ENCODE results near the gene REM2.

DNA sequence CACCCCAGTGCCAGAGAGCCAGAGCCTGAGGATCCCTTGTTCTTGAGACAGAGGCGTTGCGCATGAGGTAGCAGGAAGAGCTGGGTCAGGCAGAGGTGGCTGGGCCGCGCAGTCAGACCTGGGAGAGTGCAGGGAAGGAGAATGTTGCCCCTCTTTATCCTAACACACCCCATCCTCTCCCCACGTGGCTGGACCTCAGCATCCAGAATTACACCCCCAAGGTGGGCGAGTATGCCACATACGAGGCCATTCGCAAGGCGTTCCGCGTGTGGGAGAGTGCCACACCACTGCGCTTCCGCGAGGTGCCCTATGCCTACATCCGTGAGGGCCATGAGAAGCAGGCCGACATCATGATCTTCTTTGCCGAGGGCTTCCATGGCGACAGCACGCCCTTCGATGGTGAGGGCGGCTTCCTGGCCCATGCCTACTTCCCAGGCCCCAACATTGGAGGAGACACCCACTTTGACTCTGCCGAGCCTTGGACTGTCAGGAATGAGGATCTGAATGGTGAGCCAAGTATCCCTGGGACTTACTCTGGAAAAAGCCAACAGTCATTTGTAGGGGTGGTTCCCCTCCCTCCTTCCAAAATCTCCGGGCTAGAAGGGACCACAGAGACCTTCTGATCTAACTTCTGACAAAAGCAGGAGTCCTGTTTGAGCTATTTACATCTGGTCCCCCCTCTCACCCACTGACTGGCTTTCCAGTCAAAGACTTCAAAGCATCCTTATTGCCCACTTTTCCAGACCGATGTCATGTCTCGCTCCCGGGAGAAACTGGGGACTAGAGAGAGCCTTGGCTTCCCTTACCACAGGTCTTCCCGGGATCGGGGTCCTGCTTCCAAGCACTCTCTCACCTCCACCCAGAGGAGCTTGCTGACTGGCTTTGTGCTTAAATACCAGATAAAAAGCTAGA, 40.6 kb upstream of the REM2 start:
- TF ChIP-seq, protein P1, sequence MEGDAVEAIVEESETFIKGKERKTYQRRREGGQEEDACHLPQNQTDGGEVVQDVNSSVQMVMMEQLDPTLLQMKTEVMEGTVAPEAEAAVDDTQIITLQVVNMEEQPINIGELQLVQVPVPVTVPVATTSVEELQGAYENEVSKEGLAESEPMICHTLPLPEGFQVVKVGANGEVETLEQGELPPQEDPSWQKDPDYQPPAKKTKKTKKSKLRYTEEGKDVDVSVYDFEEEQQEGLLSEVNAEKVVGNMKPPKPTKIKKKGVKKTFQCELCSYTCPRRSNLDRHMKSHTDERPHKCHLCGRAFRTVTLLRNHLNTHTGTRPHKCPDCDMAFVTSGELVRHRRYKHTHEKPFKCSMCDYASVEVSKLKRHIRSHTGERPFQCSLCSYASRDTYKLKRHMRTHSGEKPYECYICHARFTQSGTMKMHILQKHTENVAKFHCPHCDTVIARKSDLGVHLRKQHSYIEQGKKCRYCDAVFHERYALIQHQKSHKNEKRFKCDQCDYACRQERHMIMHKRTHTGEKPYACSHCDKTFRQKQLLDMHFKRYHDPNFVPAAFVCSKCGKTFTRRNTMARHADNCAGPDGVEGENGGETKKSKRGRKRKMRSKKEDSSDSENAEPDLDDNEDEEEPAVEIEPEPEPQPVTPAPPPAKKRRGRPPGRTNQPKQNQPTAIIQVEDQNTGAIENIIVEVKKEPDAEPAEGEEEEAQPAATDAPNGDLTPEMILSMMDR (IDR thresholded peaks at IDR 0.05), result no peak
- no peak for TF ChIP-seq EP300 (IDR thresholded peaks at IDR 0.05)
